ENCODE measurements around the gene C12orf76. TPM values are rescaled to one million over a fixed set of nuclear protein-coding genes. Genes with fewer than 3 reads are reported as not detected.

The C12orf76 gene
- polyA plus RNA-seq, 1 of the 3 experiments (the other 2 are of a cell fraction), result 29.2 TPM

DNA sequence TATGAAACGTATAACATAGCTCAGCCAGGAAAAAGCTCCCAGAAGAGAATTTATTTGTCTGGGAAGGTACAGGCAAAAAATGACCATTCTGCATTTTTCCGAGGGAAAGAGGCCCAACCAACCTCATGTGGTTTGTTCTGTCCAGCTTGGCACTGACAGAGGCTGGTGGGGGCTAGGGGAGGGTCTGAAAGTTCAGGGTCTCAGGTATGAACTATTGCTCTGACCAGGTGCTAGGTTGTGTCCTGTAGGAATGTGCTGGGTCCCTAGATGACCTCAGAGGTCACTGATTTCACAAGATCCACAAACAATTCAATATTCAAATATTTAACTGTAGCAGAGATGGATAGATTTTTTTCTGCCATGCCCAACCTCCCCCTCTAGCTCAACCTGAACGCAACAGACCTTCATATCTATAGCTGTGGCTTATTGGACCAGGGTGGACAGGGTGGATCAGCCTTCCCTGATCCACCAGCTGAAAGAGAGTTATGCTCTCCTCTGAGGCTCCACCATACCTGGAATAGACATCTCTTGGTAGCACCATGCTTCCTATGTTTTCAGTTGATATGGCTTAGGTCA lies 42.9 kb upstream of the C12orf76 start (continued):
- TF ChIP-seq, protein P1, sequence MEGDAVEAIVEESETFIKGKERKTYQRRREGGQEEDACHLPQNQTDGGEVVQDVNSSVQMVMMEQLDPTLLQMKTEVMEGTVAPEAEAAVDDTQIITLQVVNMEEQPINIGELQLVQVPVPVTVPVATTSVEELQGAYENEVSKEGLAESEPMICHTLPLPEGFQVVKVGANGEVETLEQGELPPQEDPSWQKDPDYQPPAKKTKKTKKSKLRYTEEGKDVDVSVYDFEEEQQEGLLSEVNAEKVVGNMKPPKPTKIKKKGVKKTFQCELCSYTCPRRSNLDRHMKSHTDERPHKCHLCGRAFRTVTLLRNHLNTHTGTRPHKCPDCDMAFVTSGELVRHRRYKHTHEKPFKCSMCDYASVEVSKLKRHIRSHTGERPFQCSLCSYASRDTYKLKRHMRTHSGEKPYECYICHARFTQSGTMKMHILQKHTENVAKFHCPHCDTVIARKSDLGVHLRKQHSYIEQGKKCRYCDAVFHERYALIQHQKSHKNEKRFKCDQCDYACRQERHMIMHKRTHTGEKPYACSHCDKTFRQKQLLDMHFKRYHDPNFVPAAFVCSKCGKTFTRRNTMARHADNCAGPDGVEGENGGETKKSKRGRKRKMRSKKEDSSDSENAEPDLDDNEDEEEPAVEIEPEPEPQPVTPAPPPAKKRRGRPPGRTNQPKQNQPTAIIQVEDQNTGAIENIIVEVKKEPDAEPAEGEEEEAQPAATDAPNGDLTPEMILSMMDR (IDR thresholded peaks at IDR 0.05), result no peak
- no peak for TF ChIP-seq EZH2phosphoT487 (IDR thresholded peaks at IDR 0.05; ENCODE audit: borderline replicate concordance, low read depth)
- no peak for TF ChIP-seq GABPA (IDR thresholded peaks at IDR 0.05; ENCODE audit: low read depth)
- TF ChIP-seq, protein P2, sequence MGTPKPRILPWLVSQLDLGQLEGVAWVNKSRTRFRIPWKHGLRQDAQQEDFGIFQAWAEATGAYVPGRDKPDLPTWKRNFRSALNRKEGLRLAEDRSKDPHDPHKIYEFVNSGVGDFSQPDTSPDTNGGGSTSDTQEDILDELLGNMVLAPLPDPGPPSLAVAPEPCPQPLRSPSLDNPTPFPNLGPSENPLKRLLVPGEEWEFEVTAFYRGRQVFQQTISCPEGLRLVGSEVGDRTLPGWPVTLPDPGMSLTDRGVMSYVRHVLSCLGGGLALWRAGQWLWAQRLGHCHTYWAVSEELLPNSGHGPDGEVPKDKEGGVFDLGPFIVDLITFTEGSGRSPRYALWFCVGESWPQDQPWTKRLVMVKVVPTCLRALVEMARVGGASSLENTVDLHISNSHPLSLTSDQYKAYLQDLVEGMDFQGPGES (IDR thresholded peaks at IDR 0.05; ENCODE audit: low read depth, low read length), result no peak

GRCh38 chr12:110090266-110091135 lies 42.2 kb upstream of the C12orf76 start:
- no peak for DNase-seq
- 59% methylated on average over 8 of the region's 8 CpGs for WGBS (ENCODE audit: low lambda C conversion rate)
- Histone ChIP-seq H4K20me1 (ENCODE audit: insufficient read depth) (no peaks in the 10 kb centered on the region), H2AFZ (ENCODE audit: low read depth) (no peak overlapping the region), H3K36me3 (replicated peaks in 1 of 2; ENCODE audit: control insufficient read depth in 1 of 2, insufficient read depth in 2 of 2, low read length in 1 of 2) (no peaks in the 10 kb centered on the region), H3K79me2 (ENCODE audit: insufficient read depth) (no peaks in the 10 kb centered on the region), H3F3A (replicated peaks; ENCODE audit: insufficient read depth) (no peaks in the 10 kb centered on the region), H3K9me3 (no peaks in the 10 kb centered on the region), H3K9me2 (no peaks in the 10 kb centered on the region), H3K4me2 (no peak overlapping the region), H3K9ac (no peak overlapping the region), H3K4me3 (ENCODE audit: low read depth in 2 of 2, low read length in 1 of 2) (no peak overlapping the region), H3K4me1 (ENCODE audit: control insufficient read depth in 1 of 2, insufficient read depth in 2 of 2, low read depth in 1 of 2, low read length in 1 of 2) (no peaks in the 10 kb centered on the region), H3K27ac (ENCODE audit: low read depth in 2 of 2, low read length in 1 of 2) (no peak overlapping the region), H3K27me3 (ENCODE audit: insufficient read depth) (no peaks in the 10 kb centered on the region)
- CTCF ChIA-PET, result interaction anchor here (0.9 kb wide), 2 partner anchors 11 to 360 kb away, joined by 3 read pairs; partner anchors contain the start of gene ARPC3
- TF ChIP-seq, protein P2 (IDR thresholded peaks at IDR 0.05; ENCODE audit: low read depth, low read length), result no peak
- TF ChIP-seq, protein P1 (IDR thresholded peaks at IDR 0.05), result no peak
- TF ChIP-seq USF2 (IDR thresholded peaks at IDR 0.05; ENCODE audit: borderline replicate concordance, low read depth, low read length) (no peak), NRF1 (IDR thresholded peaks at IDR 0.05; ENCODE audit: low read depth, low read length) (no peak)
- POLR2A ChIA-PET, result no interaction called here
